ENCODE measurements around the gene HERPUD1.
"Not testable (repeated sequence)": the region's sequence is repeated elsewhere in the genome, so short reads cannot be mapped to it uniquely, and the experiment has no call there.

HERPUD1 gene

DNA sequence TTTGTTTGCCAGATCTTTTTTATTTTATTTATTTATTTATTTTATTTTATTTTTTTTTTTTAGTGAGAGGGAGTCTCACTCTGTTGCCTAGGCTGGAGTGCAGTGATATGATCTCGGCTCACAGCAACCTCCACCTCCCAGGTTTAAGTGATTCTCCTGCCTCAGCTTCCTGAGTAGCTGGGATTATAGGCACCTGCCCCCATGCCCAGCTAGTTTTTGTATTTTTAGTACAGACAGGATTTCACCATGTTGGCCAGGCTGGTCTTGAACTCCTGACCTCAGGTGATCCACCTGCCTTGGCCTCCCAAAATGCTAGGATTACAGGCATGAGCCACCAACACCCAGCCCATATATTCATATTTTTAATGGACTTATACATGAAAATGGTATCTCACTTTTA lies 60.5 kb downstream of the HERPUD1 start:
- in situ Hi-C loops (cut with MboI; ENCODE audit: low sequenced_read_pairs): not testable (repeated sequence)

DNA sequence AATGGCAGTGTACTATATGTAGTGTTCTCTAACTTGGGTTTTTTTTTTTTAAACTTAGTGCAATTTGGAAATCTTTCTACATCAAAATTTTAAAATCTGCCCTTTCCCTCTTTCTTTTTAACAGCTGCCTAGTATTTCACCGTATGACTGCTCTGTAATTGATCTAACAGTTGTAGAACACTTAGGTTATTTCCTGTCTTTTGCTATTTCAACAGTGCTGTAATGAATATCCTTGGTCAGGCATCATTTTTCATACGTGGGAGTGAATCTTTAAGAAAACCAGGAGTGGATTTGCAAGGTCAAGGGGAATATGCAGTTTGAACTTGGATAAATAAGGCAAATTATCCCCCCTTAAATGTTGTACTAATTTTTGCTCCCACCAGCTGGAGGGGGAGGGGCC lies 61.3 kb downstream of the HERPUD1 start:
- in situ Hi-C loops (cut with MboI; ENCODE audit: low sequenced_read_pairs): no loop called here

DNA sequence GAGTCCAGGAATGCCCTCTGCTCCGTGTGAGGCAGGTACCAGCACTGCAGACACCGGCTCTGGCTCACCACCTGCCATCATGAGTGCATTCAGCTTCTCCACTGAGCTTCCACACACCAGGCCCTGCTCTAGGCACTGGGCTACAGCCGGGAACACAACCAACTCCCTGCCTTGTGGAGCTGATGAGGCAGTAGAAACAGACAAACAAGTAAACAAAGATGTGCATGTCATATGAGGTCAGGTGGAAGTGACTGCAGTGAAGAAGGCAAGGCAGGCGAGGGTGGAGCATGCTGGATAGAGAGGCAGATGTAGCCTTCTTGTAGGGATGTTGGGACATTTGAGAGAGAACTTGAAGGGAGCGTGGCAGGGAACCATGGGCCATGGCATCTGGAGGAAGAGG lies 62.4 kb downstream of the HERPUD1 start:
- in situ Hi-C loops (cut with MboI; ENCODE audit: low sequenced_read_pairs): no loop called here
